Measurements from ENCODE around the gene DNAJB8.

Gene DNAJB8

DNA sequence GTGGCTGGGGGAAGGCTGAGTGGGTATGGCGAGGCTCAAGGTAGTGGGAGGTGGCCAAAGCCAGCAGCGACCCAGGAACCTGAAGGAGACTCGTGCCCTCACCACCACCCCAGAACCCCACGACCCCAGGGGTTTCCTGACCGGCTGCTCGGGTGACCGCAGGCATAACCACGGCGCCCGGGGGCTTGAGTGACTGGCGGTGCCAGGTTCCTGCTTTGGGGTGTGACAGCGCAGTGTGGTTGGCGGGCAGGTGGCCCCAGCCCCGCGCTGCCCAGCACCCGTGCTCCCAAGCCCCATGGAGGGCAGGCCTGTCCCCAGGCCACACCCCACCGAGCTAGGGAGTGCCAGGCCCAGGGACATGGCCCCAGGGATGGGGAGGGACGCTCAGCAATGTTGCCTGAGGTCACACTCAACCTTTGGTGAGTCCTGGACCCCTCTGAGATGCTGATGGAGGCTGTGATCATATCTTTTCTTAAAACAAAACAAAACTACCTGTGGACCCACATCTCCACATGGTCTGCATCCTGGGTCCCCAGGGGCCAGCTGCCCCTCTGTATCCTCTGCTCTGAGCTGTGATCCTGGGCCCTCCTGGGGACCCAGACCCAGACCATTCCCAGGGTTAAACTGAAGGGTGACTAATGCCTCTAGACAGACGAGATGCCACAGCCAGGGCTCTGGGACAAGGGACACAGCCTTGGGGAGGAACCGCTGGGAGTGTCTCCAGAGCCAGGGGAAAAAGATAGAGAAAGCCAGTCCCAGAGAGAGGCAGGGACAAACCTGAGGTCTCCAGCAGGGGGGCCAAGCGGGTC is 13.0 kb downstream of the DNAJB8 start:
- peaks cover 0 to 7% (median 0%) of the 10 kb centered on the region in 11 experiments; a peak in 4 of 22 replicates for H3K27me3 ChIP-seq
- H3K4me1 ChIP-seq: peaks cover under 1 to 26% (median 20%) of the 10 kb centered on the region in 10 experiments; a peak in 17 of 20 replicates
- no peak for TF ChIP-seq Cebpa-rat (IDR thresholded peaks at IDR 0.05)
- H4K20me1 ChIP-seq: peaks cover 0 to 32% (median 0%) of the 10 kb centered on the region in 11 experiments; a peak in 4 of 22 replicates
- no peak overlapping the region for H3K4me3 ChIP-seq
- no peaks in the 10 kb centered on the region for H3K9me3 ChIP-seq (replicated peaks in 1 of 11)
- peak overlapping the region in 9 of 11 experiments; percentile 33 to 68 (median 59); a peak in 18 of 22 replicates for H3K4me2 ChIP-seq
- no peak overlapping the region for H3K9ac ChIP-seq
- no peaks in the 10 kb centered on the region for H3K36me3 ChIP-seq
- no peak overlapping the region for H3K27ac ChIP-seq

DNA sequence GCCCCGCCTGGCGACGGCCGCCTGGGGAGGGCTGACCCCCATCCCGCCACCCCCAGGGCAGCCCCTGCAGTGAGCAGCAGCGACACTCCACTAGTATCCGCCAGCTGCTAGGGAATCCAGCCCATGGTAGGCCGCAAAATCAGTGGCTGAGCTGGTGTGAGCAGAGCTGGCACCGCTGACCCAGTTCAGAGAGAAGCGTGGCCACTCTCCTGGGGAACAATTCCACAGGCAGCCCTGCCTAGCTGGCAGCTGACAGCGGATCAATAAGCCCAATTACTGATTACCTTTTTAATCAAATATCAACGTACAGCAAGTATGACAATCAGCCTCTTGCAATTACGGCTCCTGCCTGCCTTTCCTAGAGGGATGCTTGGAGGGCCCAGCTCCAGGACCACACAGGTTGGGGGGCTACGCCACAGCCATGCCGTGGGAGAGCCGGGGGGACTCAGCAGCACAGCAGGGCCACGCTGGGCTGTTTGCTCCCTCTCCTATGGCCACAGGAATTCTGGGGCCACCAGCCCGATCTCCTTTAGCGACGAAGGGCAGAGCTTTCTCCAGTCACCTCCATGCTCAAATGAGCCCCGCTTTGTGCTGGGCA is 13.9 kb downstream of the DNAJB8 start:
- Histone ChIP-seq H3K9me3 (replicated peaks in 1 of 11) (peaks cover 0 to under 1% (median 0%) of the 10 kb centered on the region in 11 experiments; a peak in 1 of 22 replicates), H3K27ac (no peak overlapping the region), H3K36me3 (no peaks in the 10 kb centered on the region), H3K4me3 (no peak overlapping the region), H3K4me1 (peaks cover 8 to 35% (median 29%) of the 10 kb centered on the region in 10 experiments; a peak in 18 of 20 replicates), H4K20me1 (peaks cover 0 to 23% (median 0%) of the 10 kb centered on the region in 11 experiments; a peak in 2 of 22 replicates), H3K27me3 (peaks cover 0 to 7% (median 0%) of the 10 kb centered on the region in 11 experiments; a peak in 4 of 22 replicates), H3K4me2 (peak overlapping the region in 3 of 11 experiments; percentile 55 to 68 (median 63); a peak in 3 of 22 replicates), H3K9ac (no peak overlapping the region)
- TF ChIP-seq Cebpa-rat (IDR thresholded peaks at IDR 0.05): no peak

DNA sequence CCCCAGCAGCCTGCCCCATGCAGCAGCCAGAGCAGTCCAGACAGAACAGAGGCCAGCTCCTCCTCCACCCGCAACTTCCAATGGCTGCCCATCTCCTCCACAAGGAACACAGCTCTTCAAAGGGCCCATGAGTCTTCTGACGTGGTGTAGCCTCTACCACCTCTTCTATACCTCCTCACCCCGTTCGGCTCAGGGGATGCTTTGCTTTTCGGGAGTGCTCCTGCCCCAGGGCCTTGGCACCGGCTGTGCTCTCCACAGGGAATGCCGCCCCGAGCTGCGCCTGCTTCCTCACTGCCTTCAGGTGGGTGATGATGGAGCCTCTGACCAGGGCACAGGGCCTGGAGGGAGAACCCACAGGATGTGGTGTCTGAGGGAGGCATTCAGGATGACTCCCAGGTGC is 14.6 kb downstream of the DNAJB8 start:
- Histone ChIP-seq H3K4me3 (no peak overlapping the region), H3K9ac (no peak overlapping the region), H3K4me1 (peaks cover 8 to 42% (median 36%) of the 10 kb centered on the region in 10 experiments; a peak in 18 of 20 replicates), H3K4me2 (no peak overlapping the region), H3K36me3 (no peaks in the 10 kb centered on the region), H3K27me3 (peaks cover 0 to 7% (median 0%) of the 10 kb centered on the region in 11 experiments; a peak in 4 of 22 replicates), H3K9me3 (replicated peaks in 1 of 11) (peaks cover 0 to 7% (median 0%) of the 10 kb centered on the region in 11 experiments; a peak in 6 of 22 replicates), H3K27ac (no peak overlapping the region), H4K20me1 (peaks cover 0 to 19% (median 0%) of the 10 kb centered on the region in 11 experiments; a peak in 2 of 22 replicates)
- TF ChIP-seq Cebpa-rat (IDR thresholded peaks at IDR 0.05): no peak

DNA sequence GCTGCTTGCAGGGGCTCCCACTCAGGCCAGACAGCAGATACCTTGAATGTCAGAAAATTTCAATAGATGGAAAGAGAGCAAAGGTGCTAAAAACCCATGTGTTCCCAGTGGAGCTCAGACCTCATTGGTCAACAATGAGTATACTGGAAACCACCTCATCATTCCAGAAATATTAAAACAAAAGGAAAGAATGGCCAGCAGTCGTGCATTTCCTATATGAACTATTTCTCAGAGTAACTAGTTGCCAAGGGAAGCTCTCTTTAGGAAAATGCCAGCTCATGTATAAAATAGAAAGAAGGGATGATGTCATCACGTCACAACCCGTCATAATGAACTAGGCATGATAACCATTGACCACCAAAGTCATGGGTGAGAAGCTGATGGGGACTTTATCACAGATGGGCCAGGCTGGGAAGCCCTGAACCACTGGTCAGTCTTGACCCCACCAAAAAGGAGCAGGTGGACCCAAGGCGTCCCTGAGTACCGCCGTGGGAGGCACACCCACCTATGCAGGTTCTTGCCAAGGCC is 17.5 kb downstream of the DNAJB8 start:
- Histone ChIP-seq H3K36me3 (no peaks in the 10 kb centered on the region), H3K4me3 (no peak overlapping the region), H3K9me3 (replicated peaks in 1 of 11) (peaks cover 0 to 23% (median 0%) of the 10 kb centered on the region in 11 experiments; a peak in 7 of 22 replicates), H3K27ac (no peak overlapping the region), H3K4me1 (peaks cover 8 to 33% (median 28%) of the 10 kb centered on the region in 10 experiments; a peak in 18 of 20 replicates), H3K27me3 (peaks cover 0 to 7% (median 0%) of the 10 kb centered on the region in 11 experiments; a peak in 2 of 22 replicates), H3K4me2 (peak overlapping the region in 8 of 11 experiments; percentile 42 to 62 (median 54); a peak in 12 of 22 replicates), H3K9ac (no peak overlapping the region), H4K20me1 (peaks cover 0 to 12% (median 0%) of the 10 kb centered on the region in 11 experiments; a peak in 2 of 22 replicates)
- TF ChIP-seq Cebpa-rat (IDR thresholded peaks at IDR 0.05): no peak

DNA sequence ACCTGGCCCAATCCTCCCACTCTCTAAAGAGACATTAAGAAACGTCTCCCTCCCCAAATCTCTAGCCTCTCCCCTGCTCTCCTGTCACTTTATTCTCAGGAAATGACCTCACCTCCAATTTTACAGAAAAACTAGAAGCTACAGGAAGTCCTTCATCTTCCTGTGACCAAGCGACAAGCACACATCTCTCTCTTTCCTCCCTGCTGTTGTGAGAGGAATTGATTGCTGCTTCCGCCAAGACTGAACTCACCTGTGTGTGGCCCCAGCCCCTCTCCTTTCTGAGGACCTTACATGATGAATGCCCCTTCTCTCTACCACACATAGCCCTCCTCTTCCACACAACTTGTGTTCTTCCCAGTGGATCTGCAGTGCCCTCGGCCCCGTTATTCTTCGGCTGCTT is 18.2 kb downstream of the DNAJB8 start:
- Histone ChIP-seq H3K4me1 (peaks cover 8 to 27% (median 22%) of the 10 kb centered on the region in 10 experiments; a peak in 18 of 20 replicates), H4K20me1 (0 out of 22 replicates have a peak, but pooled peaks cover 0 to 10% (median 0%) of the 10 kb centered on the region in 11 experiments), H3K9me3 (replicated peaks in 1 of 11) (peaks cover 0 to 23% (median 0%) of the 10 kb centered on the region in 11 experiments; a peak in 7 of 22 replicates), H3K27me3 (peaks cover 0 to 2% (median 0%) of the 10 kb centered on the region in 11 experiments; a peak in 2 of 22 replicates), H3K4me3 (no peak overlapping the region), H3K36me3 (no peaks in the 10 kb centered on the region), H3K9ac (no peak overlapping the region), H3K4me2 (peak overlapping the region; percentile 18 to 62 (median 46); a peak in 21 of 22 replicates), H3K27ac (no peak overlapping the region)
- TF ChIP-seq Cebpa-rat (IDR thresholded peaks at IDR 0.05): no peak

DNA sequence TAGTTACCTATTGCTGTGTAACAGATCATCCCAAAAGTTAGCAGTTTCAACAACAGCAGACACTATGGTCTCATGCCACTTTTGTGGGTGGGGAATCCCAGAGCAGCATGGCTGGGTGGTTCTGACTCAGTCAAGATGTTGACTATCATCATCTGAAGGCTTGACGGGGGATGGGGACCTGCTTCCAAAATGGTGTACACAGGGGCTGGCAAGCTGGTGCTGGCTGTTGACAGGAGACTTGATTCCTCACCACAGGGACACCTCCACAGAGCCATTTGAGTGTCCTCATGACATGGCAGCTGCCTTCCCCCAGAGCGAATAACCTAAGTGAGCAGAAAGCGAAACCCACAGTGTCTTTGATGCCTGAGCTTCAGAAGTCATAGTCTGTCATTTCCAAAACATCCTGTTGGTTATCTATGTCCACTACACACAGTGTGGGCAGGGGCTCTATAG is 19.1 kb downstream of the DNAJB8 start:
- peak overlapping the region in 8 of 11 experiments; percentile 18 to 62 (median 50); a peak in 15 of 22 replicates for H3K4me2 ChIP-seq
- H3K9ac ChIP-seq: no peak overlapping the region
- H3K27ac ChIP-seq: no peak overlapping the region
- no peak for TF ChIP-seq Cebpa-rat (IDR thresholded peaks at IDR 0.05)
- peaks cover 0 to 8% (median 0%) of the 10 kb centered on the region in 11 experiments; a peak in 1 of 22 replicates for H4K20me1 ChIP-seq
- H3K9me3 ChIP-seq (replicated peaks in 1 of 11): peaks cover 0 to 23% (median 0%) of the 10 kb centered on the region in 11 experiments; a peak in 7 of 22 replicates
- H3K27me3 ChIP-seq: no peaks in the 10 kb centered on the region
- peaks cover 5 to 21% (median 18%) of the 10 kb centered on the region in 10 experiments; a peak in 17 of 20 replicates for H3K4me1 ChIP-seq
- no peak overlapping the region for H3K4me3 ChIP-seq
- H3K36me3 ChIP-seq: no peaks in the 10 kb centered on the region

DNA sequence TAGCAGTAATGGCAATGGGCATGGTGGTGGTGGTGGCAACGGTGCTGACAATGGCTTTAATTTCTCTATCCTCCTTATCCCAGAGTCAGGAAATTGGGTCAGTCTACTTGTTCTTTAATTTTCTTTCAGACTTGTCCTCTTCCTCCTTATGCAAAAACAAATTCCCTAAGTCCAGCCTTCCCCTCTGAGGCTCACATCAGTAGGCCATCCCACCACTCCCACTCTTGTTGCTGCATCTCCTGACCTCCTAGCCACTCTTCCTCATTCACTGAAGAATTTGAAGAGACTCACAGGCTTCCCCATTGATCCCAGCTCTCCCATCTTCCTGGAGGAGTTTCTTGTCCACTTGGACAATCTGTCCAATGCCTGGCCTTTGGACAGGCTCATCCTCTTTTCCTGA is 19.9 kb downstream of the DNAJB8 start:
- TF ChIP-seq Cebpa-rat (IDR thresholded peaks at IDR 0.05): no peak
- Histone ChIP-seq H3K27me3 (no peaks in the 10 kb centered on the region), H3K36me3 (no peaks in the 10 kb centered on the region), H3K4me1 (peaks cover 5 to 21% (median 18%) of the 10 kb centered on the region in 10 experiments; a peak in 17 of 20 replicates), H4K20me1 (peaks cover 0 to 8% (median 0%) of the 10 kb centered on the region in 11 experiments; a peak in 1 of 22 replicates), H3K9ac (no peak overlapping the region), H3K4me3 (no peak overlapping the region), H3K4me2 (peak overlapping the region in 1 of 11 experiments; percentile 61; a peak in 1 of 22 replicates), H3K27ac (no peak overlapping the region), H3K9me3 (replicated peaks in 1 of 11) (peaks cover 0 to 23% (median 0%) of the 10 kb centered on the region in 11 experiments; a peak in 7 of 22 replicates)

DNA sequence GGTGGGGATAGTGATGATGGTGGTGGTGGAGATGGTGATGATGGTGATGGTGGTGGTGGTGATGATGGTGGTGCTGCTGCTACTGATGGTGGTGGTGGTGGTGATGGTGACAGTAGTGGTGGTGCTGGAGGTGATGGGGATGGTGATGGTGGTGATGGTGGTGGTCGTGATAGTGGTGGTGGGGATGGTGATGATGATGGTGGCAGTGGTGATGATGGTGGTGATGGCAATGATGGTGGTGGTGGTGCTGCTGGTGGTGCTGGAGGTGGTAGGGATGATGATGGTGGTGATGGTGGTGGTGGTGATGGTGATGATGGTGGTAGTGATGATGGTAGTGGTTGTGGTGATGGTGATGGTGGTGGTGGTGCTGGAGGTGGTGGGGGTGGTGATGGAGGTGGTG is 21.3 kb downstream of the DNAJB8 start:
- TF ChIP-seq Cebpa-rat (IDR thresholded peaks at IDR 0.05): no peak
- no peak overlapping the region for H3K27ac ChIP-seq
- H4K20me1 ChIP-seq: peaks cover 0 to 10% (median 0%) of the 10 kb centered on the region in 11 experiments; a peak in 1 of 22 replicates
- no peak overlapping the region for H3K9ac ChIP-seq
- H3K36me3 ChIP-seq: no peaks in the 10 kb centered on the region
- peaks cover 5 to 21% (median 18%) of the 10 kb centered on the region in 10 experiments; a peak in 17 of 20 replicates for H3K4me1 ChIP-seq
- H3K4me2 ChIP-seq: no peak overlapping the region
- no peak overlapping the region for H3K4me3 ChIP-seq
- H3K27me3 ChIP-seq: no peaks in the 10 kb centered on the region
- H3K9me3 ChIP-seq (replicated peaks in 1 of 11): peaks cover 0 to 23% (median 0%) of the 10 kb centered on the region in 11 experiments; a peak in 7 of 22 replicates

Measured in BLaER1 treated with 17β-estradiol and CSF1 and Interleukin-3, amounts not matched to agents 10 nM and 100 nM (cell line).